Aorta (tissue), 5 donors: Measurements from ENCODE around the gene NDUFAF2. TPM values are rescaled to one million over a fixed set of nuclear protein-coding genes. Genes with fewer than 3 reads are reported as not detected.
A peak's percentile ranks its signal among the peaks of the same experiment; 100 is the strongest.
"Not testable (repeated sequence)": the region's sequence is repeated elsewhere in the genome, so short reads cannot be mapped to it uniquely, and the experiment has no call there.

Experiments used
- ATAC-seq: fragments of 200-7000 bp; cut with Tn5 transposase; one replicate; pipeline ENCODE4 v1.9.1; 2022; ENCODE audit warnings: moderate library complexity; ENCODE audit not compliant: low FRiP score
- DNase-seq, 2 donors: peaks; one replicate each; pipeline ENCODE4 v3.0.0-alpha.2; 2020
- H3K27ac ChIP-seq, 2 donors: one replicate each; pipeline ENCODE4 v1.5.1; 2013; ENCODE audit warnings: low read length in 2 of 2, mild to moderate bottlenecking in 2 of 2, moderate library complexity in 2 of 2, control low read depth in 1 of 2, inconsistent platforms in 1 of 2, low read depth in 1 of 2
- H3K27me3 ChIP-seq, 2 donors: one replicate each; pipeline ENCODE4 v1.6.1; 2013; ENCODE audit warnings: control low read depth in 1 of 2, low read length in 1 of 2, mild to moderate bottlenecking in 1 of 2, moderate library complexity in 1 of 2; ENCODE audit not compliant: insufficient read depth in 2 of 2, control insufficient read depth in 1 of 2
- H3K36me3 ChIP-seq, 2 donors: one replicate each; pipeline ENCODE4 v1.6.1; 2013; ENCODE audit warnings: control low read depth in 1 of 2, low read length in 1 of 2, mild to moderate bottlenecking in 1 of 2; ENCODE audit not compliant: insufficient read depth in 2 of 2, control insufficient read depth in 1 of 2
- H3K4me1 ChIP-seq, 2 donors: one replicate each; pipeline ENCODE4 v1.6.1; 2013; ENCODE audit warnings: low read length in 2 of 2, control low read depth in 1 of 2, mild to moderate bottlenecking in 1 of 2, moderate library complexity in 1 of 2; ENCODE audit not compliant: insufficient read depth in 2 of 2, control insufficient read depth in 1 of 2
- H3K4me3 ChIP-seq, 2 donors: one replicate each; pipeline ENCODE4 v1.5.1; 2013; ENCODE audit warnings: low read length in 2 of 2, control low read depth in 1 of 2, mild to moderate bottlenecking in 1 of 2
- H3K9me3 ChIP-seq: one replicate; pipeline ENCODE4 v1.6.1; 2013; ENCODE audit warnings: mild to moderate bottlenecking, low read length; ENCODE audit not compliant: control insufficient read depth
- WGBS, 2 donors: extraction: QIAGEN DNeasy Blood & Tissue Kit; methylation state at CpG; one replicate each; pipeline ENCODE4 v1.1.7; 2013; 5-methylcytosine and 5-hydroxymethylcytosine counted together
- intact Hi-C, 2 donors: fragments of 100-400 bp; cut with DNase I; formaldehyde crosslinking; loops; one replicate each; pipeline versions ENCODE4 v1.14.2 to v1.15.0; 2022
- polyA plus RNA-seq, 2 donors: library from polyadenylated mRNA; stranded (reverse); fragments of 200-250 nt; gene quantifications; one replicate each; pipeline ENCODE4 v1.2.3, GENCODE V29; 2013
- total RNA-seq, 2 donors: library from RNA; stranded (reverse); fragmentation: NEBNext Ultra II Directional; extraction: Animal tissue kit (Norgen Biotek cat#: 25700); gene quantifications; one replicate each; pipeline ENCODE4 v1.2.1, GENCODE V29; 2021
- donor health status: healthy with polysubstance abuse.
- donor health status: Bipolar disorder and iron deficiency.
- donor health status: DM: no; HTN: no; CAD: no.
- donor health status: DM: no; HTN: no; CAD: no.
- donor health status: DM: yes; HTN: yes; CAD: no.

Gene NDUFAF2
- total and polyA plus RNA-seq, 4 donors: 26.1 to 96.5 (median 48.1) TPM

DNA sequence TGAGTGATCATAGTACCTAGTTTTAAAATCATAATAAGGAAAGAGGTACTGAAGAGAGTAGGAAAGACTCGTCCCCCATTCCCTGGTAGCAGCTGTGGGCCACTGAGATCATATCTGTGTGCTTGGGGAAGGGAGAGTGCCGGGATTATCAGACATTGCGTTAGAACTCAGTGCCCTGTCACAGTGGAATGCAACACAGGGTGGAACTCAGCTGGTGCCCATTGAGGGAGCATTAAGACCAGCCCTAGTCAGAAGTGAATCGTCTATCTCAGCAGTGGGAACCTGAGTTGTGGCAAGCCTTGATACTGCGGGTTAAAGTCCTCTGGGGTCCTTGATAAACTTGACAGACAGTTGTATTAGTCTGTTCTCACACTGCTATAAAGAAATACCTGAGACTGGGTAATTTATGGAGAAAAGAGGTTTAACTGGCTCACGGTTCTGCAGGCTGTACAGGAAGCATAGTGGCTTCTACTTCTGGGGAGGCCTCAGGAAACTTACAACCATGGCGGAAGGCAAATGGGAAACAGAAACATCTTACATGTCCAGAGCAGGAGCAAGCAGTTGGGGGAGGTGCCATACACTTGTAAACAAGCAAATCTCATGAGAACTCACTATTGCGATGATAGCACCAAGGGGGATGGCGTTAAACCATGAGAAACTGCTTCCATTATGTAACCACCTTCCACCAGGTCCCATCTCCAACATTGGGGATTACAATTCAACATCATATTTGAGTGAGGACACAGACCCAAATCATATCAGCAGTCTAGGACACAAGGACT, 33.1 kb downstream of the NDUFAF2 start:
- H3K4me1 ChIP-seq: peaks cover 0 to 4% of the 10 kb centered on the region in 2 donors
- ATAC-seq: no peak
- intact Hi-C loops: no loop called here
- no peaks in the 10 kb centered on the region for H3K36me3 ChIP-seq
- H3K27me3 ChIP-seq: no peaks in the 10 kb centered on the region
- no peak overlapping the region for H3K4me3 ChIP-seq
- DNase-seq: no peak
- WGBS, 2 donors: 86% methylated on average over 9 of the region's 9 CpGs
- H3K27ac ChIP-seq: no peak overlapping the region
- no peaks in the 10 kb centered on the region for H3K9me3 ChIP-seq

DNA sequence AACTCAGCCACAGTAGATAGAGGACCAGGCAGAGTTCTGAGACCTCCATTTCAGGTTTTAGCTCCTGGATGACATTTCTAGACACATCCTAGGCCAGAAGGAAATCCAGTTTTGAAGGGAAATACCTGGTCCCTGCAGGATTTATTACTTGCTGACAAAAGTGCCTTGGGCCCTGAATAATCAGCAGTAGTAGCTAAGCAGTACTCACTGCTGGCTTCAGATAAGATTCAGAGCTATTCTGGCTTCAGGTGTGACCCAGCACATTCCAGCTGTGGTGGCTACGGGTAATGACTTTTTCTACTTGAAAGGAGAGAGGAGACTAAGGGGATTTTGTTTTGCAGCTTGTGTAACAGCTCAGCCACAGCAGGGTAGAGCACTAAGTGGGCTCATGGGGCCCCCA, 34.0 kb downstream of the NDUFAF2 start:
- Histone ChIP-seq H3K4me3 (no peak overlapping the region), H3K36me3 (no peaks in the 10 kb centered on the region), H3K9me3 (no peaks in the 10 kb centered on the region), H3K4me1 (peaks cover 0 to 4% of the 10 kb centered on the region in 2 donors), H3K27me3 (no peaks in the 10 kb centered on the region), H3K27ac (no peak overlapping the region)
- DNase-seq (no peak), ATAC-seq (no peak)
- 81 to 82% methylated on average over 1 of the region's 1 CpG for WGBS, 2 donors
- intact Hi-C loops: no loop called here

DNA sequence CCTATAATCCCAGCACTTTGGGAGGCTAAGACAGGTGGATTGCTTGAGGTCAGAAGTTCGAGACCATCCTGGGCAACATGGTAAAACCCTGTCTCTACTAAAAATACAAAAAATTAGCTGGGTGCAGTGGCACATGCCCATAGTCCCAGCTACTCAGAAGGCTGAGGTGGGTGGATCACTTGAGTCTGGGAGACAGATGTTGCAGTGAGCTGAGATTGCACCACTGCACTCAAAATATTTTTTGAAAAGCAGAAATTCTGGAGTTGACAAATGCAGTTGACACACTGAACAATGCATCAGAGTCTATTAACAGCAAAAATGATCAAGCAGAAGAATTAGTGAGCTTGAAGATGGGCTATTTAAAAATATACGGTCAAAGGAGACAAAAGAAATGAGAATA, 35.5 kb downstream of the NDUFAF2 start:
- DNase-seq (no peak), ATAC-seq (no peak)
- WGBS, 2 donors: 95 to 100% methylated on average over 2 of the region's 2 CpGs
- H3K27ac ChIP-seq: no peak overlapping the region
- H3K9me3 ChIP-seq: no peaks in the 10 kb centered on the region
- intact Hi-C loops: no loop called here
- H3K36me3 ChIP-seq: no peaks in the 10 kb centered on the region
- H3K27me3 ChIP-seq: no peaks in the 10 kb centered on the region
- peaks cover 0 to 4% of the 10 kb centered on the region in 2 donors for H3K4me1 ChIP-seq
- no peak overlapping the region for H3K4me3 ChIP-seq

GRCh38 chr5:60982127-60982526, 37.1 kb downstream of the NDUFAF2 start:
- H3K9me3 ChIP-seq, DNase-seq, H3K36me3 ChIP-seq, intact Hi-C loops, H3K4me3 ChIP-seq, ATAC-seq, H3K27ac ChIP-seq, H3K27me3 ChIP-seq, H3K4me1 ChIP-seq: not testable (repeated sequence)
- 96 to 97% methylated on average over 3 of the region's 3 CpGs for WGBS, 2 donors

GRCh38 chr5:60989790-60990189, 44.8 kb downstream of the NDUFAF2 start:
- Histone ChIP-seq H3K4me1 (peaks cover 0 to 3% of the 10 kb centered on the region in 2 donors), H3K27me3 (no peaks in the 10 kb centered on the region), H3K9me3 (no peaks in the 10 kb centered on the region), H3K4me3 (no peak overlapping the region), H3K27ac (no peak overlapping the region), H3K36me3 (no peaks in the 10 kb centered on the region)
- 92 to 96% methylated on average over 4 of the region's 4 CpGs for WGBS, 2 donors
- no peak for DNase-seq
- intact Hi-C loops: no loop called here
- no peak for ATAC-seq

DNA sequence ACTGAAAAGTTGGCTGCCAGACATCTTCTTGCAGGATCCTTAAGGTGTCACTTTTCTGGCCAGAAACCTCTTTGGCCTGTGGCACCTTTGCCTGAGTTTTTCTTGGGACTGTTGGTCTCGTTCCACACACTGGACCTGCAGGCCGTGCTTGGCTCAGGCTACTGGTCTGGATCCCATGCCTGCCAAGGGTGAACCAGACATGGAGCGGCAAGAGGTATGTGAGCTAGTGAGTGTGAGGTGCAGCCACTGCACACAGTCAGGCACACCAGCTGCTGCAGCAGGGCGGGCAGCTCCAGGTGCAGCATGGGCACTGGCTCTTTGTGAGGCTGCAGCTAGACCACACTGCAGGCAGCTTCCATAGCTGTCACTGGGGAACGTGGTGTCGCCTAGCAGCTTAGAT, 47.9 kb downstream of the NDUFAF2 start:
- Histone ChIP-seq H3K36me3 (no peaks in the 10 kb centered on the region), H3K4me1 (peaks cover 3% of the 10 kb centered on the region in 2 donors), H3K27ac (no peak overlapping the region), H3K9me3 (no peaks in the 10 kb centered on the region), H3K4me3 (no peak overlapping the region), H3K27me3 (no peaks in the 10 kb centered on the region)
- ATAC-seq (peak; percentile 74), DNase-seq (peak in 1 of 2 donors; percentile 58)
- 38 to 44% methylated on average over 6 of the region's 6 CpGs for WGBS, 2 donors
- intact Hi-C loops: no loop called here

DNA sequence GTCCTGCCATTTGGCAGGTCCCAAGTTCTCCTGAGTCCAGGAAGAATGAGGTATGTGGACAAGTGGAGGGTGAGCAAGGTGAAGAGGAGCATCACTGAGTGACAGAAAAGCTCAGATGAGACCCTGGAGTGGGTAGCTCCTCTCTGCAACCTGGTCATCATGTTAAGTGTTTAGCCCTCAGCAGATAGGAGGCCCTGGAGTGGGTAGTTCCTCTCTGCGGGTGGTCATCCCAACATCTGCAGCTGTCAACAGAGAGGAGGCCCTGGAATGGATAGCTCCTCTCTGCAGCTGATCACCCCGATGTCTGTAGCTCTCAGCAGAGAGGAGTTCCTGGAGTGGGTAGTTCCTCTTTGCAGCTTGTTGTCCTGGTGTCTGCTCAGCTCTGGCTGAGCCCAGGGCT, 48.4 kb downstream of the NDUFAF2 start:
- Histone ChIP-seq H3K4me1 (peaks cover 2 to 3% of the 10 kb centered on the region in 2 donors), H3K27me3 (no peaks in the 10 kb centered on the region), H3K36me3 (no peaks in the 10 kb centered on the region), H3K9me3 (no peaks in the 10 kb centered on the region), H3K27ac (peak overlapping the region in 1 of 2 donors; percentile 78), H3K4me3 (no peak overlapping the region)
- ATAC-seq: no peak
- no peak for DNase-seq
- intact Hi-C loops: no loop called here
- WGBS, 2 donors: 98 to 100% methylated on average over 2 of the region's 2 CpGs

DNA sequence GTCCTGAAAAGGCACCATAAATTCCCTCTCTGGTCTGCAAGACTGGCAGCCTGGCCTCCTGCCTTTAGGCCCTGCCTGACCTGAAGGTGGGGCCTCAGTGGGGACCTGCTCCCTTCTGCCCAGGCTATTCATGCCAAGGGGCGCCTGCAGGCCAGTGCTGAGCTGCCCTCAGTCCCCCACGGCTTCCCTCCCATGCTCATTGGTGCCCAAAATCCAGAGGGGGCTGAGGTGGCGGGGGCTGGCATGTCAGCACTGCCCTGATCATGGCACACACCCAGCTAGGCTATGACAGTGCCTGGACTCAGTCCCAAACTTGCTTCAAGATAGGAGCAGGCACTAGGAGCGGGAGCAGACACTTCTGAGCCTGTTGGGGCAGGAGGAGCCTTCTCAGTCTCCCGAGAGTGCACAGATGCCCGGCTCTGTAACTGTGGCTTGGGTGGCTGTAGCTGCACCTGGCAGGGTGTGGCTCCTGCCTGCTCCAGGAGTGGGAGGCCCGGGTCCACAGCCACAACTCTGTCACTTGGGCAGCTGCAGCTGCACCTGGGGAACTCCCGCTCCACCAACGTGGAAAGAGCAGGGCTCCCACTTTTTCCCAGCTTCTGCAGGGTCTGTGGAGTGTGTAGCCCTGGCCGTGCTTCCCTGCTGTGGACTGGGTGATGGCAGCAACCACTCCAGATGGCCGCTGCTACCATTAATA, 49.0 kb downstream of the NDUFAF2 start:
- Histone ChIP-seq H3K27ac (peak overlapping the region in 1 of 2 donors; percentile 78), H3K27me3 (no peaks in the 10 kb centered on the region), H3K4me3 (no peak overlapping the region), H3K9me3 (no peaks in the 10 kb centered on the region), H3K36me3 (no peaks in the 10 kb centered on the region), H3K4me1 (peaks cover 2 to 3% of the 10 kb centered on the region in 2 donors)
- intact Hi-C loops: no loop called here
- ATAC-seq (no peak), DNase-seq (peak in 1 of 2 donors; percentile 48)
- 59 to 61% methylated on average over 11 of the region's 11 CpGs for WGBS, 2 donors

GRCh38 chr5:60996368-60996767, 51.4 kb downstream of the NDUFAF2 start:
- Histone ChIP-seq H3K36me3 (no peaks in the 10 kb centered on the region), H3K4me3 (no peak overlapping the region), H3K4me1 (peaks cover 2 to 3% of the 10 kb centered on the region in 2 donors), H3K9me3 (no peaks in the 10 kb centered on the region), H3K27me3 (no peaks in the 10 kb centered on the region), H3K27ac (no peak overlapping the region)
- intact Hi-C loops: no loop called here
- WGBS, 2 donors: 46 to 57% methylated on average over 3 of the region's 3 CpGs
- no peak for ATAC-seq
- no peak for DNase-seq
